ENCODE measurements around the gene TEX44. TPM values are rescaled to one million over a fixed set of nuclear protein-coding genes. Genes with fewer than 3 reads are reported as not detected.
A peak's percentile ranks its signal among the peaks of the same experiment; 100 is the strongest.

TEX44 gene
- not detected for total RNA-seq

DNA sequence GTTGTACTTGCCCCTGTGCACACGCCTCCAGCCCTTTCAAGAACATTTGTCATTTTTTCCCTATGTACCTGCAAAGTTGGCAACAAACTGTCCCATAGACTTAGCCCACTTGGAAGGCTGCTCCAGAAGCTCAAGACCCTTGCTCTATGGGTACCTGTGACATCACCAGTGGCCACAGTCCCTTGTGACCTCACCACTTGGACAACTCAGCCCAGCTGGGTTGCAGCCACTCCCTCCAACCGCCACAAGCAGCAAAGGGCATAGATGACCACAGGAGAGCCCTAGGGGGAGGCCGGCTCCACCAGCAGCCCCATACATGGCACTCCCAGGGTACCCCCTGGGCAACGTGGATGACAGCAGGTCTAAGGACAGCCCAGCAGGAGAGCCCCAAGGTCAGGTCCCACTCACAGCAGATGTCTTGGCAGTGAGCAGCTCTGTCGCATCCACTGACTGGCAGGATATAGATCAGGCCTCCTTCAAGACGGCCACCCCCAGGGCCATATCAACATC lies at the start of gene TEX44:
TEX44 (plus strand) TSS at position 229 of the 510 bp plus-strand sequence; CDS start at position 317, 88 bp downstream.
- no peaks in the 10 kb centered on the region for H3K36me3 ChIP-seq
- H3K27me3 ChIP-seq, result no peaks in the 10 kb centered on the region
- no peaks in the 10 kb centered on the region for H3K9me3 ChIP-seq
- no peak for ATAC-seq
- peaks cover 0 to 8% (median 0%) of the 10 kb centered on the region in 3 donors for H3K4me1 ChIP-seq
- H3K27ac ChIP-seq, result no peak within 1 kb of the TSS
- 57 to 100% methylated on average over 1 to 2 of the region's 6 CpGs for WGBS, 2 donors (ENCODE audit: low coverage in 1 of 2)
- H3K4me3 ChIP-seq, result no peak within 1 kb of the TSS
- TF ChIP-seq POLR2A (IDR thresholded peaks at IDR 0.05) (no peak), POLR2AphosphoS5 (IDR thresholded peaks at IDR 0.05) (no peak)
- TF ChIP-seq, protein P1, sequence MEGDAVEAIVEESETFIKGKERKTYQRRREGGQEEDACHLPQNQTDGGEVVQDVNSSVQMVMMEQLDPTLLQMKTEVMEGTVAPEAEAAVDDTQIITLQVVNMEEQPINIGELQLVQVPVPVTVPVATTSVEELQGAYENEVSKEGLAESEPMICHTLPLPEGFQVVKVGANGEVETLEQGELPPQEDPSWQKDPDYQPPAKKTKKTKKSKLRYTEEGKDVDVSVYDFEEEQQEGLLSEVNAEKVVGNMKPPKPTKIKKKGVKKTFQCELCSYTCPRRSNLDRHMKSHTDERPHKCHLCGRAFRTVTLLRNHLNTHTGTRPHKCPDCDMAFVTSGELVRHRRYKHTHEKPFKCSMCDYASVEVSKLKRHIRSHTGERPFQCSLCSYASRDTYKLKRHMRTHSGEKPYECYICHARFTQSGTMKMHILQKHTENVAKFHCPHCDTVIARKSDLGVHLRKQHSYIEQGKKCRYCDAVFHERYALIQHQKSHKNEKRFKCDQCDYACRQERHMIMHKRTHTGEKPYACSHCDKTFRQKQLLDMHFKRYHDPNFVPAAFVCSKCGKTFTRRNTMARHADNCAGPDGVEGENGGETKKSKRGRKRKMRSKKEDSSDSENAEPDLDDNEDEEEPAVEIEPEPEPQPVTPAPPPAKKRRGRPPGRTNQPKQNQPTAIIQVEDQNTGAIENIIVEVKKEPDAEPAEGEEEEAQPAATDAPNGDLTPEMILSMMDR (IDR thresholded peaks at IDR 0.05), result no peak

DNA sequence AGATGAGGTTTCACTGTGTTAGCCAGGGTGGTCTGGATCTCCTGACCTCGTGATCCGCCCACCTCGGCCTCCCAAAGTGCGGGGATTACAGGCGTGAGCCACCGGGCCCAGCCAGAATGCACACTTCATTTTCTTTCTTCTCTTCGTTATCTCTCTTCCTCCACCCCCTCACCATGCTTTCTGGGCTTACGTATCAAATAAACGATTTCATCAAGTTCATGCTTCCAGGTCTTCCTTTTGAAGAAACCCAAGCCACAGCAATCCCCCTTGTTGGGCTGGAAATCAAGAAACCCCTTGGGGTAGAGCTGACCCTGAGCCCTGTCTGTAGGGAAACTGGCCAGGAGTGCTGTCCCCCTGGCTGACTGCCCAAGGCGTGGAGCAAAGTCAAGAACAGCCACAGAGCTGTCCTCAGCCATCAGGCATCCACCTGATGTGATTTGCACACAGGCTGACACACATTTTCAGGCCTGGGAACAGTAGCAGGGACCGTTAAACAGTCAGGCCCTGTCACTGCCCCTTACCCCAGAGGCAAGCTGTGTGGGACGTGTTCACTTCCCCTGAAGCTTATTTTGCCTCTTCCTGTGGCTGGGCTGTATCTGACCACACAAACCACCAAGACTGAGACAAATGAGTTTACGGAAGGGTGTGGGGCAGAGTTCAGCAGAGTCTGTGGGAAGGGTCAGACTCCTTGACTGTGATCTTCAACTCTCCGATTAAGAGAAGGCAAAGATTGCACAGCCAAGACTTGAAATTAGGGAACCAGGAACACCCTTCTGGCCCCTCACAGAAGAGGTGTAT lies 47.4 kb upstream of the TEX44 start:
- peak overlapping the region in 2 of 4 donors; percentile 20 to 37 for H3K27ac ChIP-seq
- H3K4me3 ChIP-seq, result no peak overlapping the region
- H3K27me3 ChIP-seq, result no peaks in the 10 kb centered on the region
- peaks cover 0 to 15% (median 0%) of the 10 kb centered on the region in 3 donors for H3K9me3 ChIP-seq
- WGBS, 2 donors (ENCODE audit: low coverage in 1 of 2), result 40 to 48% methylated on average over 1 to 10 of the region's 14 CpGs
- no peaks in the 10 kb centered on the region for H3K36me3 ChIP-seq
- peaks cover 0 to 26% (median 6%) of the 10 kb centered on the region in 3 donors for H3K4me1 ChIP-seq
- TF ChIP-seq POLR2A (IDR thresholded peaks at IDR 0.05) (no peak), POLR2AphosphoS5 (IDR thresholded peaks at IDR 0.05) (no peak), EP300 (IDR thresholded peaks at IDR 0.05) (no peak)
- TF ChIP-seq, protein P1 (IDR thresholded peaks at IDR 0.05), result no peak
- ATAC-seq, result peak; percentile 20

DNA sequence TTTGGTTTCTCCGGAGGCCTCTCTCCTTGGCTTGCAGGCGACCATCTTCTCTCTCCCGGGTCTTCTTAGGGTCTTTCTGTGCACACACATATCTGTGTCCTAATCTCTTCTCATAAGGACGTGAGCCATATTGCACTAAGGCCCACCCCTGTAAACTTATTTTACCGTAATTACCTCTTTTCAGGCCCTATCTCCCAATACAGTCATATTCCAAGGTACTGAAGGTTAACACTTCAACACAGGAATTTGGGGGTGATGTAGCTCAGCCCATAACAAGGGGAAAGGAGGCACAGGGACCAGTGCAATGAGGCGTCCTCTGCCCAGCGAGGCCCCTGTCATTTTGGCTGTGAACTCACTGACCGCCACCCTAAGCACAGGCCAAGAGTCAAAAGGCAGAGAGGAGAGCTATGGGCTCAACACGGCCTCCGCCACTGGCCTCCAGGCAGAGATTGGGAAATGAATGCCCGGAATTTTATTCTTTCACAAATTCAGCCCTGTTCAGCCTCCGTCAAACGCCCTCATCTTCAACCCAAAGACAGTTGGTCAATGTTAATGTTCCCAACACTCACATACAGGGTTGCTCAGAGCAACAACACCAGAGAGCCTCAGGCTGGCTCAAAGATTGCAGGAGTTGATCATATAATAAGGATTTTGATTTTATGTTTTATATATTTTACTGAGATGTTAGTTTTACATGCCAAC lies 46.5 kb upstream of the TEX44 start:
- Histone ChIP-seq H3K27ac (no peak overlapping the region), H3K27me3 (no peaks in the 10 kb centered on the region), H3K9me3 (peaks cover 0 to 15% (median 0%) of the 10 kb centered on the region in 3 donors), H3K36me3 (no peaks in the 10 kb centered on the region), H3K4me3 (no peak overlapping the region), H3K4me1 (peaks cover 0 to 25% (median 6%) of the 10 kb centered on the region in 3 donors)
- WGBS, 2 donors (ENCODE audit: low coverage in 1 of 2), result 74% methylated on average over 10 of the region's 13 CpGs; no CpG with 5 or more reads in 1 of the 2 donors
- no peak for ATAC-seq
- TF ChIP-seq POLR2AphosphoS5 (IDR thresholded peaks at IDR 0.05) (no peak), POLR2A (IDR thresholded peaks at IDR 0.05) (no peak), EP300 (IDR thresholded peaks at IDR 0.05) (no peak)
- TF ChIP-seq, protein P1 (IDR thresholded peaks at IDR 0.05), result no peak

DNA sequence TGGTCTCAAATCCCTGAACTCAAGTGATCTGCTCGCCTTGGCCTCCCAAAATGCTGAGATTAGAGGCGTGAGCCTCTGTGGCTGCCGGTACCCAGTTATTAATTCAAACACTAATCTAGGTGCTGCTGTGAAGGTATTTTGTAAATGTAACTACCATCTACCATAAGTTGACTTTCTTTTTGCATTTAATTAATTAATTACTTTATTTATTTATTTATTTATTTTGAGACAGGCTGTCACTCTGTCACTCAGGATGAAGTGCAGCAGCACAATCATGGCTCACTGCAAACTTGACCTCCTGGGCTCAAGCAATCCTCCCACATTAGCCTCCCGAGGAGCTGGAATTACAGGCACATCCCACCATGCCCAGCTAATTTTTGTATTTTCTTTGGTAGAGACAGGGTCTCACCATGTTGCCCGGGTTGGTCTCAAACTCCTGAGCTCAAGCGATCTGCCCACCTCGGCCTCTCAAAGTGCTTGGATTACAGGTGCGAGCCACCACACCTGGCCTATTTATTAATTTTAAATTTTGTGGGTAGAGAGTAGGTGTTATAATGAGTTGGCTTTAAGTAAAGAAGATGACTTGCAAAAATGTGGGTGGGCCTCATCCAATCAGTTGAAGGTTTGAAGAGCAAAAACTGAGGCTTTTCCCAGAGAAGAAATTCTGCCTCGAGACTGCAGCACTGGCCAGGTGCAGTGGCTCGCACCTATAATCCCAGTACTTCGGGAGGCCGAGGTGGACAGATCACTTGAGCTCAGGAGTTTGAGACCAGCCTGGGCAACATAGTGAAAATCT lies 45.2 kb upstream of the TEX44 start:
- TF ChIP-seq EP300 (IDR thresholded peaks at IDR 0.05), result no peak
- TF ChIP-seq, protein P1 (IDR thresholded peaks at IDR 0.05), result no peak
- no peak for TF ChIP-seq POLR2A (IDR thresholded peaks at IDR 0.05)
- no peak for TF ChIP-seq POLR2AphosphoS5 (IDR thresholded peaks at IDR 0.05)
- 83 to 95% methylated on average over 2 to 12 of the region's 12 CpGs for WGBS, 2 donors (ENCODE audit: low coverage in 1 of 2)
- no peak for ATAC-seq

More for the DNA sequence above, 45.2 kb upstream of the TEX44 start:
- no peaks in the 10 kb centered on the region for H3K36me3 ChIP-seq
- H3K9me3 ChIP-seq, result peaks cover 0 to 18% (median 0%) of the 10 kb centered on the region in 3 donors
- H3K4me1 ChIP-seq, result peaks cover 0 to 14% (median 6%) of the 10 kb centered on the region in 3 donors
- H3K27ac ChIP-seq, result no peak overlapping the region
- no peaks in the 10 kb centered on the region for H3K27me3 ChIP-seq
- H3K4me3 ChIP-seq, result no peak overlapping the region
